Caco-2 (cell line): ENCODE data around the gene TMCC2. TPM values are rescaled to one million over a fixed set of nuclear protein-coding genes. Genes with fewer than 3 reads are reported as not detected.

Experiments
- BruUV-seq: library from RNA; stranded (reverse); fragments of 400-500 nt; replicated peaks from 2 replicates; lab custom pipeline; 2021; lab: Mats Ljungman, UMichigan
- CTCF ChIA-PET: fragments of 300-600 bp; sonication (Branson Sonifier 250); formaldehyde crosslinking; loops from one replicate; lab custom pipeline; 2022; ENCODE audit warnings: antibody characterized with exemption; lab: Charles Lee
- POLR2A ChIA-PET: fragments of 300-600 bp; sonication (Branson Sonifier 250); formaldehyde crosslinking; loops from one replicate; lab custom pipeline; 2022; ENCODE audit warnings: antibody characterized with exemption; lab: Charles Lee
- DNase-seq, 2 experiments: peaks; one replicate each; pipeline versions ENCODE4 v3.0.0 to v3.0.0-alpha.2; 2020 to 2022
- H3K27me3 ChIP-seq: replicated peaks from 2 replicates; pipeline ENCODE4 v1.6.0; 2011; ENCODE audit warnings: low read length; ENCODE audit not compliant: control insufficient read depth, insufficient read depth
- H3K36me3 ChIP-seq: 2 replicates; pipeline ENCODE4 v1.5.1; 2011; ENCODE audit warnings: low read length; ENCODE audit not compliant: control insufficient read depth, insufficient read depth
- H3K4me1 ChIP-seq: fragments of 250-450 bp; sonication (Bioruptor Pico); 2 replicates; pipeline ENCODE4 v1.5.1; 2020; ENCODE audit warnings: mild to moderate bottlenecking
- H3K4me3 ChIP-seq: 2 replicates; pipeline ENCODE4 v1.5.1; 2011; ENCODE audit warnings: low read depth, mild to moderate bottlenecking, control low read depth, low read length
- H3K9me3 ChIP-seq: fragments of 250-450 bp; sonication (Bioruptor Pico); 2 replicates; pipeline ENCODE4 v1.5.1; 2020; ENCODE audit warnings: mild to moderate bottlenecking, moderate library complexity
- H3K27ac Mint-ChIP-seq: one replicate; pipeline ENCODE4 v1.8.0; 2022; ENCODE audit warnings: mixed read lengths; ENCODE audit not compliant: unreplicated experiment
- H3K27me3 Mint-ChIP-seq: one replicate; pipeline ENCODE4 v1.8.0; 2022; ENCODE audit warnings: mixed read lengths; ENCODE audit not compliant: insufficient read depth, unreplicated experiment
- H3K36me3 Mint-ChIP-seq: one replicate; pipeline ENCODE4 v1.8.0; 2022; ENCODE audit warnings: mild to moderate bottlenecking, mixed read lengths; ENCODE audit not compliant: insufficient read depth, unreplicated experiment
- H3K4me1 Mint-ChIP-seq: one replicate; pipeline ENCODE4 v1.8.0; 2022; ENCODE audit warnings: low read depth, mixed read lengths; ENCODE audit not compliant: unreplicated experiment
- H3K4me3 Mint-ChIP-seq: one replicate; pipeline ENCODE4 v1.8.0; 2022; ENCODE audit warnings: mild to moderate bottlenecking, moderate library complexity, mixed read lengths; ENCODE audit not compliant: unreplicated experiment
- H3K9me3 Mint-ChIP-seq: one replicate; pipeline ENCODE4 v1.8.0; 2022; ENCODE audit warnings: mixed read lengths; ENCODE audit not compliant: unreplicated experiment
- CTCF ChIP-seq, 2 experiments: fragments of 200-600 bp in 1 of 2; IDR thresholded peaks; 1 replicate in 1 of 2; 2 replicates in 1 of 2; pipeline versions ENCODE4 v1.5.1 to v1.8.0; 2011 to 2022; ENCODE audit warnings: antibody characterized with exemption in 1 of 2, control low read depth in 1 of 2, inconsistent platforms in 1 of 2, low read depth in 1 of 2, low read length in 1 of 2, mild to moderate bottlenecking in 1 of 2, moderate library complexity in 1 of 2; ENCODE audit not compliant: insufficient read depth in 1 of 2, severe bottlenecking in 1 of 2, unreplicated experiment in 1 of 2
- intact Hi-C: fragments of 100-400 bp; cut with micrococcal nuclease; formaldehyde crosslinking; loops from one replicate; pipeline ENCODE4 v1.10.0; 2022; ENCODE audit not compliant: unreplicated experiment
- total RNA-seq: library from RNA; stranded (reverse); gene quantifications from 2 replicates; pipeline ENCODE4 v1.2.3, GENCODE V29; 2022

TMCC2 gene
- total RNA-seq, 1 experiment from 2014 or later = 0.91 TPM

GRCh38 chr1:205321959-205322283 is 94.2 kb downstream of the TMCC2 start:
- ChIA-PET CTCF (interaction anchor here (0.7 to 2.4 kb wide), 4 partner anchors 37 to 398 kb away, joined by 3 to 30 read pairs (median 4); no protein-coding TSS in a partner anchor), POLR2A (interaction anchor here (0.5 to 1.9 kb wide), 10 partner anchors 18 to 200 kb away, joined by 3 to 9 read pairs (median 4); partner anchors contain the start of gene RBBP5)
- H3K4me1 ChIP-seq = peaks cover 34% of the 10 kb centered on the region
- BruUV-seq = no TSS peak
- no peak overlapping the region for H3K4me3 ChIP-seq
- Mint-ChIP-seq H3K4me1 (peaks cover 46% of the 10 kb centered on the region), H3K9me3 (no peaks in the 10 kb centered on the region), H3K27me3 (no peaks in the 10 kb centered on the region), H3K36me3 (peaks cover 43% of the 10 kb centered on the region), H3K27ac (peak overlapping the region; percentile 93), H3K4me3 (peak overlapping the region; percentile 96)
- TF ChIP-seq CTCF (IDR thresholded peaks at IDR 0.05; ENCODE audit: insufficient read depth in 1 of 2, low read depth in 1 of 2, low read length in 1 of 2, severe bottlenecking in 1 of 2, unreplicated experiment in 1 of 2) = no peak
- H3K9me3 ChIP-seq = no peaks in the 10 kb centered on the region
- no peak for DNase-seq
- intact Hi-C loops = loop anchor here (1.0 kb wide), 1 partner anchor 21 kb away; no protein-coding TSS in a partner anchor
- H3K36me3 ChIP-seq = no peaks in the 10 kb centered on the region
- no peaks in the 10 kb centered on the region for H3K27me3 ChIP-seq

Other genes with a start within 250 kb of the TMCC2 start
- not detected in 2 replicates for gene CNTN2, start 184.7 kb upstream of the TMCC2 start, total RNA-seq
- 3.3 and 4.3 TPM in 2 replicates for gene TMEM81, start 143.5 kb upstream of the TMCC2 start, total RNA-seq
- 17.9 and 19.0 TPM in 2 replicates for gene RBBP5, start 106.0 kb upstream of the TMCC2 start, total RNA-seq
- gene DSTYK, start 16.2 kb upstream of the TMCC2 start, total RNA-seq = 6.2 and 6.3 TPM in 2 replicates
- 25.7 and 27.0 TPM in 2 replicates for gene NUAK2, start 93.8 kb downstream of the TMCC2 start, total RNA-seq
- not detected in 2 replicates for gene KLHDC8A, start 129.0 kb downstream of the TMCC2 start, total RNA-seq
- not detected in 2 replicates for gene LEMD1, start 194.1 kb downstream of the TMCC2 start, total RNA-seq
- gene BLACAT1, start 228.1 kb downstream of the TMCC2 start, total RNA-seq = 0.21 and 0.34 TPM in 2 replicates